HCT116 (cell line): Measurements from ENCODE around the gene COA7. TPM values are rescaled to one million over a fixed set of nuclear protein-coding genes. Genes with fewer than 3 reads are reported as not detected.

ENCODE experiments used
- ATAC-seq: fragments of 200-7000 bp; cut with Tn5 transposase; 2 replicates; pipeline ENCODE4 v1.9.1; 2020; ENCODE audit warnings: mild to moderate bottlenecking, moderate library complexity
- BruUV-seq: library from RNA; stranded (reverse); fragments of 400-500 nt; replicated peaks from 2 replicates; lab custom pipeline; 2021; lab: Mats Ljungman, UMichigan
- CTCF ChIA-PET: fragments of 300-600 bp; sonication (Branson Sonifier 250); formaldehyde crosslinking; loops from one replicate; lab custom pipeline; 2021; ENCODE audit warnings: antibody characterized with exemption; lab: Charles Lee
- POLR2A ChIA-PET: fragments of 300-600, 350-600 bp; sonication (Branson Sonifier 250); formaldehyde crosslinking; loops from one replicate; lab custom pipeline; 2021; ENCODE audit warnings: antibody characterized with exemption; lab: Charles Lee
- RAD21 ChIA-PET, 2 experiments: fragments of 300-600 bp; sonication (Branson Sonifier 250); formaldehyde crosslinking; loops; one replicate each; lab custom pipeline; 2023; ENCODE audit warnings: low total read pairs in 2 of 2; ENCODE audit not compliant: uncharacterized antibody in 2 of 2, unreplicated experiment in 2 of 2, low non-redundant PET in 1 of 2; lab: Charles Lee
- DNase-seq: peaks from one replicate; pipeline ENCODE4 v3.0.0-alpha.2; 2010; ENCODE audit warnings: low read depth, low spot score
- H2AFZ ChIP-seq: fragments of 200-600 bp; shearing (Covaris generic), sonication (generic); 2 replicates; pipeline ENCODE4 v1.6.1; 2017; ENCODE audit warnings: low read depth, mixed run types, mixed read lengths, antibody characterized with exemption, low read length; ENCODE audit not compliant: poor library complexity, severe bottlenecking
- H3K27ac ChIP-seq: 2 replicates; pipeline ENCODE4 v1.5.1; 2012; ENCODE audit warnings: low read depth, low read length
- H3K27me3 ChIP-seq: fragments of 200-600 bp; sonication (generic); 2 replicates; pipeline ENCODE4 v1.6.1; 2016; ENCODE audit warnings: mixed run types, low read length, mixed read lengths; ENCODE audit not compliant: insufficient read depth
- H3K36me3 ChIP-seq, 2 experiments: fragments of 200-500 bp in 1 of 2; fragments of 200-600 bp in 1 of 2; sonication (Bioruptor generic) in 1 of 2; sonication (generic) in 1 of 2; 2 replicates each; pipeline versions ENCODE4 v1.5.1 to v1.6.1; 2014 to 2016; ENCODE audit warnings: low read length in 2 of 2, inconsistent platforms in 1 of 2, mixed read lengths in 1 of 2, mixed run types in 1 of 2; ENCODE audit not compliant: insufficient read depth in 2 of 2, control insufficient read depth in 1 of 2
- H3K4me1 ChIP-seq, 2 experiments: fragments of 200-600 bp in 1 of 2; sonication (generic) in 1 of 2; 2 replicates each; pipeline versions ENCODE4 v1.5.1 to v1.6.1; 2012 to 2017; ENCODE audit warnings: low read length in 2 of 2, inconsistent platforms in 1 of 2, mild to moderate bottlenecking in 1 of 2, mixed read lengths in 1 of 2, mixed run types in 1 of 2, moderate library complexity in 1 of 2; ENCODE audit not compliant: insufficient read depth in 2 of 2, control insufficient read depth in 1 of 2
- H3K4me2 ChIP-seq: fragments of 200-600 bp; sonication (generic); 2 replicates; pipeline ENCODE4 v1.6.1; 2017; ENCODE audit warnings: mixed run types, low read length, mixed read lengths
- H3K4me3 ChIP-seq, 2 experiments: fragments of 200-600 bp in 1 of 2; sonication (generic) in 1 of 2; replicated peaks in 1 of 2; 2 replicates each; pipeline ENCODE4 v1.5.1; 2011 to 2016; ENCODE audit warnings: low read length in 2 of 2, control low read depth in 1 of 2, low read depth in 1 of 2, mild to moderate bottlenecking in 1 of 2, mixed read lengths in 1 of 2, mixed run types in 1 of 2
- H3K79me2 ChIP-seq: fragments of 200-600 bp; sonication (generic); 2 replicates; pipeline ENCODE4 v1.6.1; 2017; ENCODE audit warnings: mild to moderate bottlenecking, mixed run types, low read length, moderate library complexity, mixed read lengths; ENCODE audit not compliant: insufficient read depth
- H3K9ac ChIP-seq: fragments of 200-600 bp; sonication (generic); 2 replicates; pipeline ENCODE4 v1.6.1; 2016; ENCODE audit warnings: low read length, mixed read lengths
- H3K9me2 ChIP-seq: fragments of 200-600 bp; sonication (generic), shearing (Covaris generic); 2 replicates; pipeline ENCODE4 v1.6.1; 2017; ENCODE audit warnings: mixed run types, mild to moderate bottlenecking, moderate library complexity; ENCODE audit not compliant: insufficient read depth
- H3K9me3 ChIP-seq, 2 experiments: fragments of 200-500 bp in 1 of 2; fragments of 200-600 bp in 1 of 2; sonication (Bioruptor generic) in 1 of 2; sonication (generic) in 1 of 2; 2 replicates each; pipeline ENCODE4 v1.6.1; 2014 to 2017; ENCODE audit warnings: low read length in 2 of 2, mixed read lengths in 2 of 2, inconsistent platforms in 1 of 2, low read depth in 1 of 2, mild to moderate bottlenecking in 1 of 2, mixed run types in 1 of 2, moderate library complexity in 1 of 2; ENCODE audit not compliant: control insufficient read depth in 1 of 2, insufficient read depth in 1 of 2
- H4K20me1 ChIP-seq: fragments of 200-600 bp; sonication (generic), shearing (Covaris generic); 2 replicates; pipeline ENCODE4 v1.6.1; 2017; ENCODE audit warnings: mixed run types, mild to moderate bottlenecking, moderate library complexity; ENCODE audit not compliant: insufficient read depth
- EZH2phosphoT487 ChIP-seq: fragments of 200-600 bp; IDR thresholded peaks from 2 replicates; pipeline ENCODE4 v1.6.1; 2018; ENCODE audit warnings: antibody characterized with exemption, borderline replicate concordance
- REST ChIP-seq: IDR thresholded peaks from 2 replicates; pipeline ENCODE4 v1.6.1; 2012; ENCODE audit warnings: low read depth
- ZNF274 ChIP-seq: fragments of 200-500 bp; sonication (Bioruptor generic); IDR thresholded peaks from 2 replicates; pipeline ENCODE4 v1.6.1; 2014; ENCODE audit warnings: mild to moderate bottlenecking, low read depth, low read length, inconsistent platforms
- intact Hi-C: fragments of 100-400 bp; cut with micrococcal nuclease; formaldehyde crosslinking; loops from 2 replicates; pipeline ENCODE4 v1.10.0; 2022
- total RNA-seq: library from RNA; stranded (reverse); gene quantifications from one replicate; pipeline ENCODE4 v1.2.1, GENCODE V29; 2021; ENCODE audit not compliant: unreplicated experiment

The COA7 gene
- total RNA-seq, 1 experiment from 2014 or later: 43.6 TPM

GRCh38 chr1:52667290-52667689, 30.9 kb downstream of the COA7 start:
- H3K4me2 ChIP-seq: no peak overlapping the region
- intact Hi-C loops: no loop called here
- DNase-seq (no peak), ATAC-seq (no peak)
- ChIA-PET POLR2A (no interaction called here), CTCF (interaction anchor here (1.3 kb wide), 1 partner anchor 302 kb away, joined by 6 read pairs; the partner anchor contains the start of gene CC2D1B), RAD21 (no interaction called here)
- H3K9me2 ChIP-seq: no peaks in the 10 kb centered on the region
- H2AFZ ChIP-seq: no peak overlapping the region
- no peak overlapping the region for H3K4me3 ChIP-seq
- H3K9me3 ChIP-seq: no peaks in the 10 kb centered on the region
- no peak overlapping the region for H3K27ac ChIP-seq
- no TSS peak for BruUV-seq
- H3K79me2 ChIP-seq: no peaks in the 10 kb centered on the region
- no peak overlapping the region for H3K9ac ChIP-seq
- H3K27me3 ChIP-seq: no peaks in the 10 kb centered on the region
- H3K36me3 ChIP-seq: no peaks in the 10 kb centered on the region
- peaks cover 0 to 12% of the 10 kb centered on the region in 2 experiments; a peak in 2 of 4 replicates for H3K4me1 ChIP-seq
- H4K20me1 ChIP-seq: no peaks in the 10 kb centered on the region
- TF ChIP-seq ZNF274: no peak
- TF ChIP-seq EZH2phosphoT487: no peak
- no peak for TF ChIP-seq REST
